KBM-7 (cell line): ENCODE measurements around the gene FBXW12.
A peak's percentile ranks its signal among the peaks of the same experiment; 100 is the strongest.

Experiments used
- DNase-seq: peaks from one replicate; pipeline ENCODE4 v3.0.0-alpha.2; 2015
- in situ Hi-C: fragments of 300-500 bp; cut with MboI; formaldehyde crosslinking; loops from 2 replicates; pipeline ENCODE4 v1.14.3; 2020; ENCODE audit warnings: low sequenced_read_pairs, low pct_unique_long_range_greater_than_20kb, mixed read lengths

Gene FBXW12

DNA sequence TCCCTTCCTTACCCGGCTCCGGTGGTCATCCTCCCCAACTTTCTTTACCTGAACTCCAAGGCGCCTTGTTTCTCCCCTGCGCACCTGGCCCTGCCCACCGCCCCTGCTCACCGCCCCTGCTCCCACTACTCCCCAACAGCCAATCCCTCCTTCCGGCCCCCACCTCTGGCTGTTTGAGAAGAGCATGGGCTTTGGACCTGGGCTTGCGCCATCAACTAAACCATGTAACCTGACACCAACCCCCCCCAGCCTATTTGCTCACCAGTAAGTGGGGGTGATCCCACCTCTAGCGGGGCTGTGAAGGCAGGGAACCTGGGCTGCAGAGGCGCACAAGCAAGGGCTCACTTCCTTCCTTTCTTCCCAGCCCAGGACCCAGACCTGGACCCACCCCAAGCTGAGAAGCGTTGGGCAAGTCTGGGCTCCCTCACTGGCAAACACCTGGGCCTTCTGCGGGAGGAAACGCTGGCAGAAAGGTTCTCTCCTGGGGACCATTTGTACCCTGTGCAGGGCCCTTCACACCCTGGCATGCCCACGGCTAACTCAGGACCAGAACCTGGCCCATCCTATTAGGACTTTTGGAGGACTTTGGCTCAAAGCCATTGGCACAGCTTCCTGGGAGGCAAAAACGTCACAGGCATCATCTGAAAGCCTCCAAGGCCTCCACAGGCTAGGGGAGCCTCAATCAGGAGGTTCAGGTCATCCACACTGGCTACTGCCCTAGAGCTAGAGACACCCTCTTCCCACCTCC lies 58.1 kb downstream of the FBXW12 start, which contains the start of gene PLXNB1:
Gene PLXNB1 (minus strand): TSS at position 127 of the 748 bp plus-strand sequence. CDS start 5,475 bp downstream, outside the sequence.
- DNase-seq = peak; percentile 82
- in situ Hi-C loops = loop anchor here (10.0 kb wide), 1 partner anchor 155 kb away; no protein-coding TSS in a partner anchor

GRCh38 chr3:48430708-48431101 lies 58.7 kb downstream of the FBXW12 start:
- no peak for DNase-seq
- in situ Hi-C loops = no loop called here

GRCh38 chr3:48431224-48432029 lies 59.4 kb downstream of the FBXW12 start:
- in situ Hi-C loops = no loop called here

DNA sequence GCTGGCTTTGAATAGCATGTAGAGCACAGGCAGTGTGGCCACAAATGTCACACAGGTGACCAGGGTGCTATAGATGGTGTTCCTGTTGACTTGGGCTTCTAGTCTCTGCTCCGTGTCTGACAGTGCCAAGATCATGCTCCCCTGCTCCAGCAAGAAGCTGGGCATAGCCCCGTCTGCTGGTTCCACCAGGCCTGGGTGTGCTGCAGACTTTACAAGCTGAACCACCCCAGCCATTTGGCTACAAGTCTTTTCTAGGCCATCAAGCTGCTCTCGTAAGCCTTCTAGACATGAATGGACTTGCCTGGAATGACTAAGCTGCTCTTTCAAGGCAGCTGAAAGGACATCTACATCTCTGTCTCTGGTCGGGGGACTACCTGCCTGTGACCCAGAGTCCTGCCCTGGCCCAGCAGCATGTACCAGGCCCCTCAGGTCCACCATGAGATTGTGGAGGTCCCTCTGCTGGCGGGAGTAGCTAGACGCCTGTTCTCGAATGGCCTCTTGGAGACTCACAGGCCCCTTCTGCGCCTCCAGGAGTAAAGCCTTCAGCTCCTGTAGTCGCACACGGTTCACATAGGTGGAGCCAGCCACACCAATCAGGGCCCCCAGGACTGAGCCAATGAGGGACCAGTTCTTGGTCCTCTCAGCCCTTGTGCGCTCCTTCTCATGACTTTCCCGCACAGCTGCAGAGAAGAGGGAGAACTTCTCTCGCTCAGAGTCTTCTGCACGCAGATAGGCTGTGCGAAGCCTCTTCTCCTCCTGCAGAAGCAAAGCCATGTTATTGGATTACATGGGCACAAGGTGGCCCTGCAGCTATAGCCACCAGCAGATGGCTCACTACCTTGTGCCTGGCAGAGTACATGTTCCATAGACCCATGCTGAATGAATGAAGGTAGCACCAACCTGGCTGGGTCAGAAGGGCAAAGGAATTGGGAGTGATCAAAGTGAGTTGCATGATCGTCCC lies 60.7 kb downstream of the FBXW12 start:
- peak; percentile 20 for DNase-seq
- in situ Hi-C loops = no loop called here

More at GRCh38 chr3:48431224-48432029, 59.4 kb downstream of the FBXW12 start:
- DNase-seq = no peak

- no peak for DNase-seq
Observed at GRCh38 chr3:48433472-48434118, 61.6 kb downstream of the FBXW12 start.

DNA sequence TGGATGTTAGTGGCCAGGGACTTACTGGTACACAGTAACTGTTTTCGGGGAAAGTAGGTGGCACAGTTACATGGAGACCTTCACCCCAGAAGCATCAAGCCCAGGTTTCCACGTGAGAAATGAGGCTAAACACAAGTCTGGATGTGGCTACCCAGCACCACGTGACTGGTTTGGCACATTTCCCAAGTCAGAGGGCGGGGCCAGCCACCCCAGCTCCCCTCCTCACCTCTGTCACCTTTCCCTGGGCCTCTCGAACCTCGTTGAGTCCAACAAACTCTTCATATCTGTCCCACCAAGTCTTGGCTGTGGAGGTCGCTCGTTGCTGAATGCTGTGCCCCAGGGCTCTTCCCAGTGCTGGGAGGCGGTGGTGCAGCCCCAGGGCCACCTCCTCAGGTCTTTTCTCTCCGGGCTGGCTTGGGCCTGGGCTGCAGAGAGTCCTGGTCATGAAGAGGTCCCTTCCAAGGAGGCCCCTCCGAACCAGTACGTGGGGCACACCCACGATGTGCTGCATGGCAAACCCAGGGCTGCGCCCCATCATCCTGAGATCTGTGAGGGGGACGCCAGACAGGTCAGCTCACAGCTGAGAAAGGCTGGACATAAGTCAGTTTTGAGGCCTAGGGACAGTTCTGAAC lies 62.7 kb downstream of the FBXW12 start:
- DNase-seq = no peak
- in situ Hi-C loops = no loop called here

More at GRCh38 chr3:48433472-48434118, 61.6 kb downstream of the FBXW12 start:
- in situ Hi-C loops = no loop called here

DNA sequence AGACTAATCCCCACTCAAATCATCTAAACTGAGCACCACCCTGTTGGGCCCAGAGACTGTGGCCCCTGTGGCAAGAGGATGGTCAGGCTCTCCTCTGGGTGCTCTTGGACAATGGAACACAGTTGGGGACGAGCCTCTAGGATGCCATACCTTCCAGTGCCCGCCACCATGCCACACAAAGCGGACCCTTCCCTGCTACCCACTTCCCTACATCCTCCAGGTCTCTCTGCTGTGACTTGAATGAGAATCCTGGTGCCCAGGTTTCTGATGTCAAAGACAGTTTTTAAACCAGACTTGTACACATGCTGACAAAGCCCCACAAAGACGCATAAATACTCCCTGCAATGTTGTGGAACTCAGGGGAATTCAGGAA lies 63.2 kb downstream of the FBXW12 start:
- DNase-seq = no peak
- in situ Hi-C loops = no loop called here

GRCh38 chr3:48435774-48436476 lies 63.9 kb downstream of the FBXW12 start:
- peak; percentile 92 for DNase-seq
- in situ Hi-C loops = no loop called here

GRCh38 chr3:48436477-48436787 lies 64.4 kb downstream of the FBXW12 start:
- no peak for DNase-seq
- in situ Hi-C loops = no loop called here

DNA sequence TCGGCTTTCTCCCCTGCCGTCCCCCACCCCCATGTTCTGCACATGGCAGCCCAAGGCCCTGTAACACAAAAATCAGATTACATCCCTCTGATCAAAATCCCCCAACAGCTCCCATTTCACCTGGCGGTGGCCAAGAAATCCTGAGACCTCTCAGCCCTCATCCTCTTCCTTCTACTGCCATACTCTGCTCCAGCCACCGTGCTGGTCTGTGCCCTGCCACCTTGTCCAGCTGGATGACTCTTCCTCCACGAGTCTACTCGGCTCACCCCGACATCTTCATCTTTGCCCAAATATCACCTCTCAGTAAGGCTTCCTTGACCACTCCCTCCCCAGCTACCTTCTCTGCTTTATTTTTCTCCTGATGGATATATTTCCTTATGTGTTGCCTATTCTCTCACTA lies 64.8 kb downstream of the FBXW12 start:
- no peak for DNase-seq
- in situ Hi-C loops = no loop called here

- no peak for DNase-seq
- in situ Hi-C loops = no loop called here
Observed at GRCh38 chr3:48437812-48438211, 65.8 kb downstream of the FBXW12 start.

DNA sequence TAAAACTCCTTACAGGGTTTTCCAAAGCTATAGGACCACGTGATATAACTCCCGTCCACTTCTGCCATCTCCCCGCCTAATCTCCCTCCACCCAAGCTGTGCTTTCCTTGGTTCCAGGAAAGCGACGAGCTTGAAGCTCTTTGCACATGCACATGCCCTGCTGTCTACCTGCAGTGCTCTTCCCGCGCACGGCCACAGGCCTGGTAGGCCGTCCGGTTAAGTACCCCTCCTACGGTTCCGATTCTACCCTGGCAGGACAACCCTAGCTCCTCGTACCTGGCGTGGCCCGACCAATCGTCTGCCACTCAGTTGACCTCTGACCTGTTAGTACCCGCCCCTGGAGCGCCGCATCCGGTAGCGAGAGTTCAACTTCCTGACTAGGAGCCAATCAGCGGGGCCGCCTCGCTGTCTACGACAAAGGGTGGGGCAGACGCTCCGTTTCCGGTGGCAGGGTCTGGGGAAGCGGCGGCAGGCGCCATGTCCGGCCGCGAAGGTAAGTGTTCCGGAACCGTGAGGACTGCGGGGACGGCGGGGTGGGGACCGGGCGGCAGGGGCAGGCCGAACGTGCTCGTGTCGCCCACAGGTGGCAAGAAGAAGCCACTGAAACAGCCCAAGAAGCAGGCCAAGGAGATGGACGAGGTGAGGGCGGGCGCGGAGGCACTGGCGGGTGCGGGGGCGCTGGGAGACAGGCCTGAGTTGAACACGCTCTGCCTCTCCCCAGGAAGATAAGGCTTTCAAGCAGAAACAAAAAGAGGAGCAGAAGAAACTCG lies 68.0 kb downstream of the FBXW12 start, which contains the start of the genes CCDC51 and TMA7:
Gene CCDC51 (minus strand): TSS at position 300 of the 770 bp plus-strand sequence. CDS start 4,991 bp downstream, outside the sequence.
Gene TMA7 (plus strand): TSS at position 438 of the 770 bp plus-strand sequence. CDS start 40 bp downstream, at position 478.
- in situ Hi-C loops = no loop called here
- peak; percentile 97 for DNase-seq

GRCh38 chr3:48440590-48440958 lies 68.6 kb downstream of the FBXW12 start:
- peak; percentile 31 for DNase-seq
- in situ Hi-C loops = no loop called here

DNA sequence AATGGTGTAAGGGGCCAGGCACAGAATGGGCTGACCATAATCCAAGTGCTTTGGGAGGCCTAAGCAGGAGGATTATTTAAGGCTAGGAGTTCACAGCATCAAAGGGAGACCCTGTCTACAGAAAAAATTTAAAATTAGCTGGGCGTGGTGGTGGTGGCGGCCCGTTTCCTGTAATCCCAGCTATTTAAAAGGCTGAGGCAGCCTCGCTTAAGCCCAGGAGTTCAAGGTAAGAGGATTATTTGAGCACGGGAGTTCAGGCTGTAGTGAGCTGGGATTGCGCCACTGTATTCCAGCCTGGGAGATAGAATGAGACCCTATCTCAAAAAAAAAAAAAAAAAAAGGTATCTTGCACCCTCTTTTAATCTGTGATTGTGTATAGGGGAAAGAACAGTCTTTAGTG lies 69.9 kb downstream of the FBXW12 start:
- no peak for DNase-seq
- in situ Hi-C loops = no loop called here
